Mucosa of descending colon (tissue), 3 donors: ENCODE results near the gene EPB41L2. TPM values are rescaled to one million over a fixed set of nuclear protein-coding genes. Genes with fewer than 3 reads are reported as not detected.
"Not testable (repeated sequence)": the region's sequence is repeated elsewhere in the genome, so short reads cannot be mapped to it uniquely, and the experiment has no call there.

Experiments
- ATAC-seq: fragments of 200-7000 bp; cut with Tn5 transposase; one replicate; pipeline ENCODE4 v1.9.1; 2020; ENCODE audit warnings: mild to moderate bottlenecking, moderate library complexity
- DNase-seq, 3 donors: peaks; one replicate each; pipeline ENCODE4 v3.0.0-alpha.2; 2020
- H3K36me3 ChIP-seq: fragments of 200-600 bp; one replicate; pipeline ENCODE4 v1.8.0; 2021; ENCODE audit warnings: low read depth, mild to moderate bottlenecking
- H3K4me1 ChIP-seq: fragments of 200-600 bp; one replicate; pipeline ENCODE4 v1.8.0; 2021; ENCODE audit warnings: low read depth, mild to moderate bottlenecking
- H3K4me3 ChIP-seq: fragments of 200-600 bp; one replicate; pipeline ENCODE4 v1.8.0; 2021; ENCODE audit warnings: mild to moderate bottlenecking
- H3K9me3 ChIP-seq: fragments of 200-600 bp; one replicate; pipeline ENCODE4 v1.8.0; 2021; ENCODE audit warnings: mild to moderate bottlenecking
- intact Hi-C, 2 donors: fragments of 100-400 bp; cut with DNase I in 1 of 2; cut with micrococcal nuclease in 1 of 2; formaldehyde crosslinking; loops; one replicate each; pipeline versions ENCODE4 v1.11.0 to v1.11.1; 2022; cut with DNase I, micrococcal nuclease
- total RNA-seq, 3 donors: library from RNA; stranded (reverse); fragmentation: NEBNext Ultra II Directional in 2 of 3; extraction: Animal tissue kit (Norgen Biotek cat#: 25700) in 2 of 3; gene quantifications; one replicate each; pipeline versions ENCODE4 v1.2.1 to v1.2.4, GENCODE V29; 2021 to 2023
- TF ChIP-seq, protein P1 (sequence below): fragments of 200-600 bp; IDR thresholded peaks from one replicate; pipeline ENCODE4 v1.8.0; 2022; ENCODE audit warnings: antibody characterized with exemption, mild to moderate bottlenecking
- donor health status: DM: no; HTN: no; CAD: no; lungs with moderate emphysema.
- donor health status: DM: no; HTN: no; CAD: no.
- donor health status: DM: no; HTN: yes; CAD: no.

Gene EPB41L2
- total RNA-seq, 3 donors from 2014 or later = 80.1 to 148 (median 93.0) TPM

DNA sequence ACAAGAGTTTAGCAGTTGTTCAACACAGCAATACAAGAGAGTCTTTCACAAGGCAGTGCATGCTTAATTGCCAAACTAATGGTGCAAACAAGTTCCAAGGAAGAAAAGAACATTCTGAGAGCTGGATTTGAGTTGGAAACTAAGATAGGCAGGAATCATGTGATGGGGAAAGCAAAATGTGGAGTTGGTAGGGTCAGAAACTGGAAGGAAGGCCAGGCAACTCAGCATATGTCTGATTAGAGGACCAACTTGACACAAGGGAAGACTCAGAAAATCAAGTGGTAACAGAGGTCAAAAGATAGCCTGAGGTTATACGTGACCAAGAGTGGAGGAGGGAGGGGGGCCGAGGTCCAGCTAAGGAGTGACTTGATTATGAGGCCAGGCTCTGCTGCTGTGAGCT is 118.6 kb downstream of the EPB41L2 start:
- no peak for DNase-seq
- Histone ChIP-seq H3K4me3 (no peak overlapping the region), H3K9me3 (no peaks in the 10 kb centered on the region), H3K4me1 (peaks cover 7% of the 10 kb centered on the region), H3K36me3 (no peaks in the 10 kb centered on the region)
- TF ChIP-seq, protein P1, sequence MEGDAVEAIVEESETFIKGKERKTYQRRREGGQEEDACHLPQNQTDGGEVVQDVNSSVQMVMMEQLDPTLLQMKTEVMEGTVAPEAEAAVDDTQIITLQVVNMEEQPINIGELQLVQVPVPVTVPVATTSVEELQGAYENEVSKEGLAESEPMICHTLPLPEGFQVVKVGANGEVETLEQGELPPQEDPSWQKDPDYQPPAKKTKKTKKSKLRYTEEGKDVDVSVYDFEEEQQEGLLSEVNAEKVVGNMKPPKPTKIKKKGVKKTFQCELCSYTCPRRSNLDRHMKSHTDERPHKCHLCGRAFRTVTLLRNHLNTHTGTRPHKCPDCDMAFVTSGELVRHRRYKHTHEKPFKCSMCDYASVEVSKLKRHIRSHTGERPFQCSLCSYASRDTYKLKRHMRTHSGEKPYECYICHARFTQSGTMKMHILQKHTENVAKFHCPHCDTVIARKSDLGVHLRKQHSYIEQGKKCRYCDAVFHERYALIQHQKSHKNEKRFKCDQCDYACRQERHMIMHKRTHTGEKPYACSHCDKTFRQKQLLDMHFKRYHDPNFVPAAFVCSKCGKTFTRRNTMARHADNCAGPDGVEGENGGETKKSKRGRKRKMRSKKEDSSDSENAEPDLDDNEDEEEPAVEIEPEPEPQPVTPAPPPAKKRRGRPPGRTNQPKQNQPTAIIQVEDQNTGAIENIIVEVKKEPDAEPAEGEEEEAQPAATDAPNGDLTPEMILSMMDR = no peak
- intact Hi-C loops = no loop called here
- no peak for ATAC-seq

DNA sequence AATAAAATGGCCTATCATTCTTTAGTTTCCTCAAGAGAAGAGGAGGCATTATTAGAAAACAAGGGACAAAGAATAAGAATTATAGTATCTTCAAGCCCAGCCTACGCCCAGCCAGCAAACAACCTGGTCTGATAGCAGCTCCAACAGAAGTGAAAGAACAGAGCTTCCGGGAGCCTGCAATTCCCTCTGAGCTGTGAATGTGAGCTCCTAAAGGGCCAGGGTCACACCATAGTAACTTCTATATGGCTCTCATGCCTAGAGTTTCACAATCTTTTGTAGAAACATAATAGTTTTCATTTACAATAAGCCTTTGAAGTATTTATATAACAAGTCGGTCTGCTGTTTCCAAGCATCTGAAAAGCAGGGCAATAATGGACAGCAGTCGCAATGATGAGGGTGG is 119.3 kb downstream of the EPB41L2 start:
- Histone ChIP-seq H3K36me3 (no peaks in the 10 kb centered on the region), H3K4me3 (no peak overlapping the region), H3K4me1 (peaks cover 7% of the 10 kb centered on the region), H3K9me3 (no peaks in the 10 kb centered on the region)
- intact Hi-C loops = no loop called here
- TF ChIP-seq, protein P1 = no peak
- peak; percentile 94 for ATAC-seq
- peak in 2 of 3 donors; percentile 46 to 49 for DNase-seq

DNA sequence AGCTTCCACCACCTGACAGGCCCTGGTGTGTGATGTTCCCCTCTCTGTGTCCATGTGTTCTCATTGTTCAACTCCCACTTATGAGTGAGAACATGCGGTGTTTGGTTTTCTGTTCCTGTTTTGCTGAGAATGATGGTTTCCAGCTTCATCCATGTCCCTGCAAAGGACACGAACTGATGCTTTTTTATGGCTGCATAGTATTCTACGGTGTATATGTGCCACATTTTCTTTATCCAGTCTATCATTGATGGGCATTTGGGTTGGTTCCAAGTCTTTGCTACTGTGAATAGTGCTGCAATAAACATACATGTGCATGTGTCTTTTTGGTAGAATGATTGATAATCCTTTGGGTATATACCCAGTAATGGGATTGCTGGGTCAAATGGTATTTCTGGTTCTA is 120.3 kb downstream of the EPB41L2 start:
- DNase-seq, ATAC-seq, H3K4me3 ChIP-seq, H3K9me3 ChIP-seq, H3K4me1 ChIP-seq, intact Hi-C loops, H3K36me3 ChIP-seq: not testable (repeated sequence)

DNA sequence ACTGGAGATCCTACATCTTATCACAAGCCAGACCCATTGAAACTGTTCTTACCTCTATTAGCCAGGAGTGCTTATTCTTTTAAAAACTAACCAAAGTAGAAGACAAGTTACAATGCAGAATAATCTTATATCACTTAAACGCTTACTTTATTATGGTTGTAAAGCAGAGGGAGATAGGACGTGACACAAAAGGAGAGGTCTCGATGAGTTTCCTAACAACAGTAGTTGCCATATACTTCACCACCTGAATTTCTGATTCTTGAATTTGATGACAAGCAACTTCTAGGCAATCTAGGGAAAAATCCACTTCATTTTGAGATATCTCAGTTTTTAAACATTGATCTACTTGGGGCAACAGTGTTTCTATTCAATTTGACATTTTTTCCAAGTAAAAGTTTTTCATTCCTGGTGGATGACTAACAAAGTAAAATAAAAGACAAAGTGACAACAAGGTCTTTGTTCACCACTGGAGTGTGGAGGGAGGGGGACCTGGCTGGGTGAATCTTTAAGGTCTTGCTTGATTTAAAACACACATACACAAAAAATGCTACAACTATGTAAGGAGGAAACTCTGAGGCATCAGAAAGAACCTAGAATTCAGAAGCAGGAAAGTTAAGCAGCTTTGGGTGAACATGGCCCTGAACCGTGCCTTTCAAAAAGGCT is 125.0 kb downstream of the EPB41L2 start:
- intact Hi-C loops = no loop called here
- no peak for DNase-seq
- Histone ChIP-seq H3K4me3 (no peak overlapping the region), H3K9me3 (no peaks in the 10 kb centered on the region), H3K36me3 (no peaks in the 10 kb centered on the region), H3K4me1 (peaks cover 4% of the 10 kb centered on the region)
- TF ChIP-seq, protein P1 = no peak
- no peak for ATAC-seq

DNA sequence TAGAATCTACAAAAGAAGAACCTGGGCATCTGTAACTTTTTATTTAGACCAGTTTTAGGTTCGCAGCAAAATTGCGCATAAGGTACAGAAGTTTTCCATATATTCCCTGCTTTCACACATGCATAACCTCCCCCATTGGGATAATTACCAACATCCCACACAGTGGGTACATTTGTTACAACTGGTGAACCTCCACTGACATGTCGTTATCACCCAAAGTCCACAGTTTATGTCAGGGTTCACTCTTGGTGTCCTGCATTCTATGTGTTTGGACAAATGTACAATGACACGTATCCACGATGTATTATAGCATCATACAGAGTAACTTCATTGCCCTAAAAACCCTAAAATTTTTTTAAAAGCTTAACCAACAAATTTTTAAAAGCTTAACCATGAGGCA is 126.1 kb downstream of the EPB41L2 start:
- intact Hi-C loops = no loop called here

DNA sequence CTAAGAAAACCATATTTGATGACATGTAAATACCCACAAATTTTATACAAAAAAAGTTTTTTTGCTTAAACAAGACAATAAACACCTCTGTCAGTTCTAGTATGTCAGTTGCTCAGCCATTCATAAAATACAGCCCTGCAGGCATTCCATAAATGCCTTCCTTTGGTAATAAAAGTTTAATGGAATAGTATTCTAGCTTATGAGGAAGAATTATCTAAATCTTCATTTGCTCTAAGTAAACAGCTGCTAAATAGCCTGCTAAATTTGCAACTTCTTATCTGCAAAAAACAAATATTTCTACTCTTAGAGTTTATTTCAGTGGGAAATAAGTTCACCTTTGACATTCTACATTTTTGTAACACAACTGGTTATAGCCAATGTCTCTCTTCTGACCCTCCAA is 127.1 kb downstream of the EPB41L2 start:
- intact Hi-C loops = no loop called here
- no peak for DNase-seq
- TF ChIP-seq, protein P1 = no peak
- Histone ChIP-seq H3K9me3 (no peaks in the 10 kb centered on the region), H3K4me3 (no peak overlapping the region), H3K36me3 (no peaks in the 10 kb centered on the region), H3K4me1 (peaks cover 3% of the 10 kb centered on the region)
- no peak for ATAC-seq

More for the DNA sequence above, 126.1 kb downstream of the EPB41L2 start:
- peaks cover 3% of the 10 kb centered on the region for H3K4me1 ChIP-seq
- TF ChIP-seq, protein P1 = no peak
- H3K36me3 ChIP-seq = no peaks in the 10 kb centered on the region
- DNase-seq = no peak
- no peak overlapping the region for H3K4me3 ChIP-seq
- no peak for ATAC-seq
- no peaks in the 10 kb centered on the region for H3K9me3 ChIP-seq
